Natural killer cell (primary cell): ENCODE data around the gene PCYT1A. TPM values are rescaled to one million over a fixed set of nuclear protein-coding genes. Genes with fewer than 3 reads are reported as not detected.

Experiments
- ATAC-seq, 3 donors: fragments of 150-1000 bp in 2 of 3; fragments of 200-7000 bp in 1 of 3; cut with Tn5 transposase; 1 replicate in 1 of 3; 2 replicates in 2 of 3; pipeline ENCODE4 v1.10.0; 2021; ENCODE audit warnings: mild to moderate bottlenecking in 2 of 3, moderate library complexity in 2 of 3
- DNase-seq, 2 donors: peaks; one replicate each; pipeline versions ENCODE4 v3.0.0 to v3.0.0-alpha.2; 2013 to 2021; ENCODE audit warnings: mixed read lengths in 1 of 2
- H3K27ac ChIP-seq: one replicate; pipeline ENCODE4 v1.5.1; 2013; ENCODE audit warnings: mild to moderate bottlenecking, low read length
- H3K27me3 ChIP-seq: one replicate; pipeline ENCODE4 v1.6.1; 2013; ENCODE audit warnings: low read length; ENCODE audit not compliant: control insufficient read depth, insufficient read depth
- H3K36me3 ChIP-seq: one replicate; pipeline ENCODE4 v1.6.1; 2013; ENCODE audit warnings: low read length; ENCODE audit not compliant: control insufficient read depth, insufficient read depth
- H3K4me1 ChIP-seq: one replicate; pipeline ENCODE4 v1.6.1; 2013; ENCODE audit warnings: low read length; ENCODE audit not compliant: control insufficient read depth, insufficient read depth
- H3K4me3 ChIP-seq: one replicate; pipeline ENCODE4 v1.5.1; 2013; ENCODE audit warnings: low read length
- H3K9me3 ChIP-seq: one replicate; pipeline ENCODE4 v1.6.1; 2013; ENCODE audit warnings: low read length; ENCODE audit not compliant: control insufficient read depth, insufficient read depth
- H3K27ac Mint-ChIP-seq, 2 donors: one replicate each; pipeline ENCODE4 v1.8.0; 2022; ENCODE audit warnings: mild to moderate bottlenecking in 2 of 2, mixed read lengths in 2 of 2, moderate library complexity in 1 of 2
- H3K27me3 Mint-ChIP-seq, 2 donors: one replicate each; pipeline ENCODE4 v1.8.0; 2022; ENCODE audit warnings: low read depth in 2 of 2, mixed read lengths in 2 of 2
- H3K36me3 Mint-ChIP-seq: one replicate; pipeline ENCODE4 v1.8.0; 2022; ENCODE audit warnings: mixed read lengths
- H3K4me1 Mint-ChIP-seq, 2 donors: one replicate each; pipeline ENCODE4 v1.8.0; 2022; ENCODE audit warnings: mixed read lengths in 2 of 2
- H3K4me3 Mint-ChIP-seq: one replicate; pipeline ENCODE4 v1.8.0; 2022; ENCODE audit warnings: mild to moderate bottlenecking, moderate library complexity, mixed read lengths
- H3K9me3 Mint-ChIP-seq, 2 donors: one replicate each; pipeline ENCODE4 v1.8.0; 2022; ENCODE audit warnings: mixed read lengths in 2 of 2
- WGBS: methylation state at CpG from one replicate; pipeline ENCODE4 v1.1.7; 2013; ENCODE audit warnings: missing lambda C conversion rate; ENCODE audit not compliant: insufficient coverage; 5-methylcytosine and 5-hydroxymethylcytosine counted together
- intact Hi-C: fragments of 100-400 bp; cut with micrococcal nuclease; formaldehyde crosslinking; loops from one replicate; pipeline ENCODE4 v1.14.2; 2022
- total RNA-seq, 4 donors: library from RNA; stranded (reverse); fragments of 120-200 nt in 1 of 4; gene quantifications; one replicate each; pipeline versions ENCODE4 v1.2.3 to v1.2.4, GENCODE V29; 2013 to 2022
- TF ChIP-seq, protein P1 (sequence below): fragments of 200-600 bp; IDR thresholded peaks from one replicate; pipeline ENCODE4 v1.8.0; 2022; ENCODE audit warnings: antibody characterized with exemption

The PCYT1A gene
- total RNA-seq, 3 donors from 2014 or later (not counting 1 experiment from before 2014, with no cell fraction given), result 105 to 123 (median 110) TPM

DNA sequence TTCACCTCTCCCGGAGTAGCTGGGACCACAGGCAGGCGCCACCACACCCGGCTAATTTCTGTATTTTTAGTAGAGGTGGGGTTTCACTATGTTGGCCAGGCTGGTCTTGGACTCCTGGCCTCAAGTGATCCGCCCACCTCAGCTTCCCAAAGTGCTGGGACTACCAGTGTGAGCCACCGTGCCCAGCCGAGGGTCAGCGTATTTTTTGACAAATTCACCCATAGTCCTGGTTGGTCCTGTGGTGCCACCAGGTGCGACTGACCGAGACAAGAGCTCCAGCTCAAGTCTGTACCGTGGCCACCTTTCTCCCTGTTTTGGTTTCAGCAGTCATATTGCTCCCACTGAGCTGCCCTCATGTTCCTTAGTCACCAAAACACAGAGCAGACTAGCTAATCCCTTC is 62.4 kb downstream of the PCYT1A start:
- no peaks in the 10 kb centered on the region for H3K36me3 ChIP-seq
- Mint-ChIP-seq H3K27me3 (no peaks in the 10 kb centered on the region), H3K27ac (no peak overlapping the region), H3K4me1 (peaks cover under 1 to 2% of the 10 kb centered on the region in 2 donors), H3K4me3 (no peak overlapping the region), H3K36me3 (no peaks in the 10 kb centered on the region), H3K9me3 (no peaks in the 10 kb centered on the region)
- no peak overlapping the region for H3K27ac ChIP-seq
- H3K4me3 ChIP-seq, result no peak overlapping the region
- ATAC-seq (no peak), DNase-seq (no peak)
- intact Hi-C loops, result no loop called here
- peaks cover 6% of the 10 kb centered on the region for H3K4me1 ChIP-seq
- no peaks in the 10 kb centered on the region for H3K27me3 ChIP-seq
- no peaks in the 10 kb centered on the region for H3K9me3 ChIP-seq
- 93% methylated on average over 10 of the region's 10 CpGs for WGBS
- TF ChIP-seq, protein P1, sequence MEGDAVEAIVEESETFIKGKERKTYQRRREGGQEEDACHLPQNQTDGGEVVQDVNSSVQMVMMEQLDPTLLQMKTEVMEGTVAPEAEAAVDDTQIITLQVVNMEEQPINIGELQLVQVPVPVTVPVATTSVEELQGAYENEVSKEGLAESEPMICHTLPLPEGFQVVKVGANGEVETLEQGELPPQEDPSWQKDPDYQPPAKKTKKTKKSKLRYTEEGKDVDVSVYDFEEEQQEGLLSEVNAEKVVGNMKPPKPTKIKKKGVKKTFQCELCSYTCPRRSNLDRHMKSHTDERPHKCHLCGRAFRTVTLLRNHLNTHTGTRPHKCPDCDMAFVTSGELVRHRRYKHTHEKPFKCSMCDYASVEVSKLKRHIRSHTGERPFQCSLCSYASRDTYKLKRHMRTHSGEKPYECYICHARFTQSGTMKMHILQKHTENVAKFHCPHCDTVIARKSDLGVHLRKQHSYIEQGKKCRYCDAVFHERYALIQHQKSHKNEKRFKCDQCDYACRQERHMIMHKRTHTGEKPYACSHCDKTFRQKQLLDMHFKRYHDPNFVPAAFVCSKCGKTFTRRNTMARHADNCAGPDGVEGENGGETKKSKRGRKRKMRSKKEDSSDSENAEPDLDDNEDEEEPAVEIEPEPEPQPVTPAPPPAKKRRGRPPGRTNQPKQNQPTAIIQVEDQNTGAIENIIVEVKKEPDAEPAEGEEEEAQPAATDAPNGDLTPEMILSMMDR, result no peak

DNA sequence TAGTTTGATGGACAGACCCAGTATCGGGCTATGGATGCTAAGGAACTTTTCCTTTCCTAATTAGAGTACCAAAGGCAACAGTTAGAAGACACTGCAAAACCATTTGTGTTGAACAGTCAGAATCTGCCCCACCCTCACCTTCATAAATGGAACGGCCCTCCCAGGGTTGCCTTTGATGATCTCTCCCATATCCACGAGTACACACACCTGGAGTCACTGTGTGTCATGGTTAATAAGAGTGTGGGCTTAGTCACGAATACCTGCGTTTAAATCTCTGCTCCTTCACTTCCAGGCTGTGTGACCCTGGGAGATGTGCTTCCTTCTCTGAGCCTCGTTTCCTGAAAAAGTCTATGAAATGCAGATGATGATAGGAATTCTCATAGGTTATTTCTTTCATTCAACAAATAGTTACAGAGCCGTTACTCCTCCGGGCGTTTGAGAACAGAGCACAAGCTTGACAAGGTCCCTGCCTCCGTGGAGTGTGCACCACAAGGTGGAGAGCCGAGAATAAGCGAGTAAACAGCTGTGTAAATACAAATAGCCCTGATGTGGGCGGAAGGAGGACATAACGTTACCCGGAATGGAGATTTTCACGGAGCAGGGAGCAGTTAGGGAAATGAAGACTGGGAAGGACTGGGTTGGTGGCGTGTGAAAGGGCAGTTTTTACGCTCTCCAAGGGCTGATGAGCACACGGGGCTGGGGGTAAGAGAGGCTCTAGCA is 64.5 kb downstream of the PCYT1A start:
- Mint-ChIP-seq H3K4me3 (no peak overlapping the region), H3K27me3 (no peaks in the 10 kb centered on the region), H3K36me3 (no peaks in the 10 kb centered on the region), H3K9me3 (no peaks in the 10 kb centered on the region), H3K27ac (no peak overlapping the region), H3K4me1 (peaks cover 14 to 16% of the 10 kb centered on the region in 2 donors)
- intact Hi-C loops, result no loop called here
- Histone ChIP-seq H3K27me3 (no peaks in the 10 kb centered on the region), H3K9me3 (no peaks in the 10 kb centered on the region), H3K27ac (no peak overlapping the region), H3K4me1 (peaks cover 21% of the 10 kb centered on the region), H3K4me3 (no peak overlapping the region), H3K36me3 (no peaks in the 10 kb centered on the region)
- ATAC-seq (no peak), DNase-seq (no peak)
- TF ChIP-seq, protein P1, result no peak
- WGBS, result 88% methylated on average over 15 of the region's 19 CpGs

DNA sequence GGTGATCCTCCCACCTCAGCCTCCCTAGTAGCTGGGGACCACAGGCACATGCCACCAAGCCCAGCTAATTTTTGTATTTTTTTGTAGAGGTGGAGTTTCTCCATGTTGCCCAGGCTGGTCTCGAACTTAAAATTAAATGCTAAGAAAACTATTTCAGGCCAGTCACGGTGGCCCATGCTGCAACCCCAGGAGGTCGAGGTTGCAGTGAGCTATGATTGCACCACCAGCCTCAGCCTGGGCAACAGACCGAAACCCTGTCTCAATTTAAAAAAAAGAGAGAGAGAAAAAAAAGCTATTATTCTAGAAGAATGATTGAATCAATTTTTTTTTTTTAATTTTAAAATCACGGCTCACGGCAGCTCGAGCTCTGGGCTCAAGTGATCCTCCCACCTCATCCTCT is 66.5 kb downstream of the PCYT1A start:
- H3K27ac Mint-ChIP-seq, result no peak overlapping the region
- H3K36me3 Mint-ChIP-seq, result no peaks in the 10 kb centered on the region
- no peaks in the 10 kb centered on the region for H3K9me3 Mint-ChIP-seq
- H3K4me1 Mint-ChIP-seq, result peaks cover 14 to 16% of the 10 kb centered on the region in 2 donors
- no peaks in the 10 kb centered on the region for H3K27me3 ChIP-seq
- no peaks in the 10 kb centered on the region for H3K36me3 ChIP-seq
- TF ChIP-seq, protein P1, result no peak
- DNase-seq (no peak), ATAC-seq (no peak)
- no peak overlapping the region for H3K4me3 ChIP-seq
- 88% methylated on average over 7 of the region's 7 CpGs for WGBS
- H3K9me3 ChIP-seq, result no peaks in the 10 kb centered on the region
- H3K27ac ChIP-seq, result no peak overlapping the region
- no peak overlapping the region for H3K4me3 Mint-ChIP-seq
- no peaks in the 10 kb centered on the region for H3K27me3 Mint-ChIP-seq
- intact Hi-C loops, result no loop called here
- peaks cover 21% of the 10 kb centered on the region for H3K4me1 ChIP-seq

DNA sequence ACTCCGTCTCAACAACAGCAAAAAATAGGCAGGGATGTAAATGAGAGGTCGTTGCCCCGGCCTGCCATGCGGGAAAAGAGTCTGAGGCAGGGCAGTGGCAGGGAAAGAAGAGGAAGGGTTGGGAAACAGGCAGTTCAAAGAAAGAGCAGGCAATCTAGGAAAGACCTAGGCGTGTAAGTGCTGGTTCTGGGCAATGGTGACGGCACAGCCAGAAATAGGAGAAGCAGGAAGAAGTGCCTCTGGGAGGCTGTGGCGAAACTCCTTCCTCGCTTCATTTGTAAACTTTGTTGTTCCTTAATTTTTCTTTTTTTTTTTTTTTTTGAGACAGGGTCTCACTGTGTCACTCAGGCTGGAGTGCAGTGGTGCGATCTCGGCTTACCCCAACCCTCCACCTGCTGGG is 66.9 kb downstream of the PCYT1A start:
- H3K4me3 Mint-ChIP-seq, result no peak overlapping the region
- H3K27ac Mint-ChIP-seq, result no peak overlapping the region
- no peaks in the 10 kb centered on the region for H3K9me3 ChIP-seq
- WGBS, result 91% methylated on average over 8 of the region's 10 CpGs
- no peak for DNase-seq
- ATAC-seq, result no peak
- H3K4me1 Mint-ChIP-seq, result peaks cover 14 to 16% of the 10 kb centered on the region in 2 donors
- H3K36me3 Mint-ChIP-seq, result no peaks in the 10 kb centered on the region
- H3K4me1 ChIP-seq, result peaks cover 21% of the 10 kb centered on the region
- TF ChIP-seq, protein P1, result no peak
- H3K27me3 ChIP-seq, result no peaks in the 10 kb centered on the region
- no peaks in the 10 kb centered on the region for H3K9me3 Mint-ChIP-seq
- no peaks in the 10 kb centered on the region for H3K36me3 ChIP-seq
- no peak overlapping the region for H3K4me3 ChIP-seq
- intact Hi-C loops, result no loop called here
- no peaks in the 10 kb centered on the region for H3K27me3 Mint-ChIP-seq
- no peak overlapping the region for H3K27ac ChIP-seq
